Liver (tissue), 9 donors: ENCODE data around the gene SOX10. TPM values are rescaled to one million over a fixed set of nuclear protein-coding genes. Genes with fewer than 3 reads are reported as not detected.

Experiments used
- DNase-seq: peaks from one replicate; pipeline ENCODE4 v3.0.0-alpha.2; 2017; ENCODE audit warnings: low spot score
- H3K27ac ChIP-seq, 2 donors: one replicate each; pipeline ENCODE4 v1.7.0; 2013; ENCODE audit warnings: inconsistent platforms in 2 of 2, low read length in 2 of 2, control low read depth in 1 of 2, low read depth in 1 of 2, mild to moderate bottlenecking in 1 of 2
- H3K27me3 ChIP-seq, 4 donors: one replicate each; pipeline versions ENCODE4 v1.6.1 to v1.7.0; 2013; ENCODE audit warnings: low read length in 3 of 4, inconsistent platforms in 1 of 4, mild to moderate bottlenecking in 1 of 4, moderate library complexity in 1 of 4; ENCODE audit not compliant: control insufficient read depth in 4 of 4, insufficient read depth in 4 of 4
- H3K36me3 ChIP-seq, 4 donors: one replicate each; pipeline versions ENCODE4 v1.6.1 to v1.7.0; 2013; ENCODE audit warnings: low read length in 3 of 4, mild to moderate bottlenecking in 3 of 4, low read depth in 1 of 4, moderate library complexity in 1 of 4; ENCODE audit not compliant: control insufficient read depth in 4 of 4, insufficient read depth in 3 of 4
- H3K4me1 ChIP-seq, 4 donors: one replicate each; pipeline versions ENCODE4 v1.6.1 to v1.7.0; 2013; ENCODE audit warnings: low read length in 3 of 4, mild to moderate bottlenecking in 3 of 4, moderate library complexity in 1 of 4; ENCODE audit not compliant: control insufficient read depth in 4 of 4, insufficient read depth in 4 of 4
- H3K4me3 ChIP-seq, 3 donors: one replicate each; pipeline versions ENCODE4 v1.6.1 to v1.7.0; 2013; ENCODE audit warnings: low read length in 3 of 3, control low read depth in 1 of 3, low read depth in 1 of 3, mild to moderate bottlenecking in 1 of 3
- H3K9ac ChIP-seq, 2 donors: one replicate each; pipeline ENCODE4 v1.7.0; 2013; ENCODE audit warnings: low read length in 2 of 2, mild to moderate bottlenecking in 2 of 2, moderate library complexity in 2 of 2, control low read depth in 1 of 2, low read depth in 1 of 2
- H3K9me3 ChIP-seq, 4 donors: one replicate each; pipeline versions ENCODE4 v1.6.1 to v1.7.0; 2013; ENCODE audit warnings: low read length in 3 of 4; ENCODE audit not compliant: control insufficient read depth in 4 of 4
- ATF3 ChIP-seq: IDR thresholded peaks from 2 replicates; pipeline ENCODE4 v1.6.1; 2016; ENCODE audit warnings: antibody characterized with exemption
- EGR1 ChIP-seq, 2 donors: IDR thresholded peaks; 2 replicates each; pipeline ENCODE4 v1.6.1; 2016 to 2018; ENCODE audit warnings: antibody characterized with exemption in 2 of 2, low read depth in 2 of 2
- FOXA2 ChIP-seq: IDR thresholded peaks from 2 replicates; pipeline ENCODE4 v1.6.1; 2016; ENCODE audit warnings: antibody characterized with exemption
- GABPA ChIP-seq, 2 donors: IDR thresholded peaks in 1 of 2; conservative IDR thresholded peaks in 1 of 2; 2 replicates each; pipeline ENCODE4 v1.6.1; 2016; ENCODE audit warnings: antibody characterized with exemption in 2 of 2, mild to moderate bottlenecking in 1 of 2, moderate library complexity in 1 of 2
- HNF4A ChIP-seq, 2 donors: conservative IDR thresholded peaks; 2 replicates each; pipeline ENCODE4 v1.6.1; 2016; ENCODE audit warnings: antibody characterized with exemption in 2 of 2, mild to moderate bottlenecking in 2 of 2
- HNF4G ChIP-seq: IDR thresholded peaks from 2 replicates; pipeline ENCODE4 v1.6.1; 2016; ENCODE audit warnings: antibody characterized with exemption
- NR2F2 ChIP-seq: IDR thresholded peaks from 2 replicates; pipeline ENCODE4 v1.6.1; 2016; ENCODE audit warnings: antibody characterized with exemption
- RAD21 ChIP-seq, 2 donors: IDR thresholded peaks; 2 replicates each; pipeline ENCODE4 v1.6.1; 2016; ENCODE audit warnings: antibody characterized with exemption in 2 of 2, mild to moderate bottlenecking in 2 of 2
- REST ChIP-seq: IDR thresholded peaks from 2 replicates; pipeline ENCODE4 v1.6.1; 2016; ENCODE audit warnings: antibody characterized with exemption, mild to moderate bottlenecking
- RXRA ChIP-seq, 2 donors: IDR thresholded peaks; 2 replicates each; pipeline ENCODE4 v1.6.1; 2017 to 2018; ENCODE audit warnings: antibody characterized with exemption in 2 of 2, mild to moderate bottlenecking in 1 of 2
- SP1 ChIP-seq: IDR thresholded peaks from 2 replicates; pipeline ENCODE4 v1.6.1; 2018; ENCODE audit warnings: antibody characterized with exemption, mild to moderate bottlenecking
- TAF1 ChIP-seq: conservative IDR thresholded peaks from 2 replicates; pipeline ENCODE4 v1.6.1; 2016; ENCODE audit warnings: antibody characterized with exemption, mild to moderate bottlenecking
- YY1 ChIP-seq: IDR thresholded peaks from 2 replicates; pipeline ENCODE4 v1.6.1; 2016; ENCODE audit warnings: antibody characterized with exemption, mild to moderate bottlenecking
- WGBS: extraction: QIAGEN DNeasy Blood & Tissue Kit; methylation state at CpG from one replicate; pipeline ENCODE4 v1.1.7; 2013; 5-methylcytosine and 5-hydroxymethylcytosine counted together
- polyA plus RNA-seq, 2 donors: library from polyadenylated mRNA; stranded (reverse) in 1 of 2; unstranded in 1 of 2; fragments of 200-250 nt in 1 of 2; fragments of >200 nt in 1 of 2; fragmentation: Nextera tagmentation in 1 of 2; extraction: Ambion mirVana in 1 of 2; gene quantifications; one replicate each; pipeline versions ENCODE4 v1.2.1 to v1.2.3, GENCODE V29; 2013 to 2015
- total RNA-seq, 2 donors: library from RNA; depleted of rRNA; stranded (reverse); fragments of >200 nt; gene quantifications; one replicate each; pipeline ENCODE4 v1.2.3, GENCODE V29; 2014
- TF ChIP-seq, protein P1 (sequence below): fragments of 150-350 bp; IDR thresholded peaks from 2 replicates; pipeline ENCODE4 v1.5.1; 2017; ENCODE audit warnings: improper control_type of control experiment, low read depth, low read length; ENCODE audit not compliant: missing input control
- TF ChIP-seq, protein P2 (sequence below): IDR thresholded peaks from 2 replicates; pipeline ENCODE4 v1.6.1; 2016; ENCODE audit warnings: antibody characterized with exemption
- TF ChIP-seq, protein P3 (sequence below): IDR thresholded peaks from 2 replicates; pipeline ENCODE4 v1.6.1; 2016; ENCODE audit warnings: antibody characterized with exemption
- donor health status: healthy.
- donor health status: healthy.
- donor health status: healthy.
- donor health status: healthy.
- donor health status: healthy.

Gene SOX10
- total and polyA plus RNA-seq, 4 donors, result 0.05 to 0.29 (median 0.07) TPM

GRCh38 chr22:38021206-38021605, 36.9 kb upstream of the SOX10 start:
- H3K9me3 ChIP-seq, result no peaks in the 10 kb centered on the region
- H3K4me1 ChIP-seq, result peaks cover 0 to 6% (median 0%) of the 10 kb centered on the region in 4 donors
- no peak overlapping the region for H3K9ac ChIP-seq
- TF ChIP-seq, protein P1, sequence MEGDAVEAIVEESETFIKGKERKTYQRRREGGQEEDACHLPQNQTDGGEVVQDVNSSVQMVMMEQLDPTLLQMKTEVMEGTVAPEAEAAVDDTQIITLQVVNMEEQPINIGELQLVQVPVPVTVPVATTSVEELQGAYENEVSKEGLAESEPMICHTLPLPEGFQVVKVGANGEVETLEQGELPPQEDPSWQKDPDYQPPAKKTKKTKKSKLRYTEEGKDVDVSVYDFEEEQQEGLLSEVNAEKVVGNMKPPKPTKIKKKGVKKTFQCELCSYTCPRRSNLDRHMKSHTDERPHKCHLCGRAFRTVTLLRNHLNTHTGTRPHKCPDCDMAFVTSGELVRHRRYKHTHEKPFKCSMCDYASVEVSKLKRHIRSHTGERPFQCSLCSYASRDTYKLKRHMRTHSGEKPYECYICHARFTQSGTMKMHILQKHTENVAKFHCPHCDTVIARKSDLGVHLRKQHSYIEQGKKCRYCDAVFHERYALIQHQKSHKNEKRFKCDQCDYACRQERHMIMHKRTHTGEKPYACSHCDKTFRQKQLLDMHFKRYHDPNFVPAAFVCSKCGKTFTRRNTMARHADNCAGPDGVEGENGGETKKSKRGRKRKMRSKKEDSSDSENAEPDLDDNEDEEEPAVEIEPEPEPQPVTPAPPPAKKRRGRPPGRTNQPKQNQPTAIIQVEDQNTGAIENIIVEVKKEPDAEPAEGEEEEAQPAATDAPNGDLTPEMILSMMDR, result no peak
- TF ChIP-seq RXRA (IDR thresholded peaks at IDR 0.05), result no peak
- no peak for TF ChIP-seq HNF4A (conservative IDR thresholded peaks at IDR 0.05)
- no peak for TF ChIP-seq YY1
- TF ChIP-seq FOXA2, result no peak
- TF ChIP-seq NR2F2, result no peak
- TF ChIP-seq EGR1 (IDR thresholded peaks at IDR 0.05; ENCODE audit: low read depth in 2 of 2), result no peak
- no peak for TF ChIP-seq GABPA (IDR thresholded peaks at IDR 0.05 in 1 of 2, conservative IDR thresholded peaks at IDR 0.05 in 1 of 2)
- TF ChIP-seq SP1, result no peak
- TF ChIP-seq TAF1, result no peak
- TF ChIP-seq, protein P2, sequence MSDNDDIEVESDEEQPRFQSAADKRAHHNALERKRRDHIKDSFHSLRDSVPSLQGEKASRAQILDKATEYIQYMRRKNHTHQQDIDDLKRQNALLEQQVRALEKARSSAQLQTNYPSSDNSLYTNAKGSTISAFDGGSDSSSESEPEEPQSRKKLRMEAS, result no peak
- TF ChIP-seq REST, result no peak
- no peak for TF ChIP-seq HNF4G
- TF ChIP-seq, protein P3, sequence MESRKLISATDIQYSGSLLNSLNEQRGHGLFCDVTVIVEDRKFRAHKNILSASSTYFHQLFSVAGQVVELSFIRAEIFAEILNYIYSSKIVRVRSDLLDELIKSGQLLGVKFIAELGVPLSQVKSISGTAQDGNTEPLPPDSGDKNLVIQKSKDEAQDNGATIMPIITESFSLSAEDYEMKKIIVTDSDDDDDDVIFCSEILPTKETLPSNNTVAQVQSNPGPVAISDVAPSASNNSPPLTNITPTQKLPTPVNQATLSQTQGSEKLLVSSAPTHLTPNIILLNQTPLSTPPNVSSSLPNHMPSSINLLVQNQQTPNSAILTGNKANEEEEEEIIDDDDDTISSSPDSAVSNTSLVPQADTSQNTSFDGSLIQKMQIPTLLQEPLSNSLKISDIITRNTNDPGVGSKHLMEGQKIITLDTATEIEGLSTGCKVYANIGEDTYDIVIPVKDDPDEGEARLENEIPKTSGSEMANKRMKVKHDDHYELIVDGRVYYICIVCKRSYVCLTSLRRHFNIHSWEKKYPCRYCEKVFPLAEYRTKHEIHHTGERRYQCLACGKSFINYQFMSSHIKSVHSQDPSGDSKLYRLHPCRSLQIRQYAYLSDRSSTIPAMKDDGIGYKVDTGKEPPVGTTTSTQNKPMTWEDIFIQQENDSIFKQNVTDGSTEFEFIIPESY, result no peak
- no peak for TF ChIP-seq RAD21 (IDR thresholded peaks at IDR 0.05)
- TF ChIP-seq ATF3, result no peak
- H3K27ac ChIP-seq, result no peak overlapping the region
- H3K4me3 ChIP-seq, result no peak overlapping the region
- no peak for DNase-seq
- no peaks in the 10 kb centered on the region for H3K27me3 ChIP-seq
- 94% methylated on average over 6 of the region's 6 CpGs for WGBS
- no peaks in the 10 kb centered on the region for H3K36me3 ChIP-seq
